Caki2 (cell line): ENCODE results near the gene URI1. TPM values are rescaled to one million over a fixed set of nuclear protein-coding genes. Genes with fewer than 3 reads are reported as not detected.

Source experiments
- DNase-seq: peaks from one replicate; pipeline ENCODE4 v3.0.0-alpha.2; 2015; ENCODE audit warnings: low read depth
- in situ Hi-C: cut with HindIII; loops from 2 replicates; pipeline ENCODE4 v1.10.0; 2016; ENCODE audit warnings: low sequenced_read_pairs, low pct_unique_long_range_greater_than_20kb, mixed read lengths
- total RNA-seq: library from RNA; depleted of rRNA; stranded (reverse); fragments of >200 nt; shearing (Covaris generic); gene quantifications from 2 replicates; pipeline ENCODE4 v1.2.3, GENCODE V29; 2014; ENCODE audit warnings: low replicate concordance

The URI1 gene
- total RNA-seq, 1 experiment from 2014 or later, result 68.7 TPM

GRCh38 chr19:30001791-30002190 is 59.8 kb downstream of the URI1 start:
- in situ Hi-C loops, result no loop called here
- no peak for DNase-seq

GRCh38 chr19:30003866-30004265 is 61.8 kb downstream of the URI1 start:
- no peak for DNase-seq
- in situ Hi-C loops, result no loop called here

- no peak for DNase-seq
- in situ Hi-C loops, result no loop called here
Measured at GRCh38 chr19:30004403-30004802, 62.4 kb downstream of the URI1 start.

GRCh38 chr19:30006207-30006606 is 64.2 kb downstream of the URI1 start:
- in situ Hi-C loops, result no loop called here
- no peak for DNase-seq

GRCh38 chr19:30008169-30008568 is 66.1 kb downstream of the URI1 start:
- no peak for DNase-seq
- in situ Hi-C loops, result no loop called here

GRCh38 chr19:30009013-30009412 is 67.0 kb downstream of the URI1 start:
- no peak for DNase-seq
- in situ Hi-C loops, result no loop called here

GRCh38 chr19:30011051-30011578 is 69.1 kb downstream of the URI1 start:
- in situ Hi-C loops, result no loop called here
- no peak for DNase-seq

GRCh38 chr19:30014770-30015169 is 72.7 kb downstream of the URI1 start:
- DNase-seq, result no peak
- in situ Hi-C loops, result no loop called here

GRCh38 chr19:30017172-30017571 is 75.1 kb downstream of the URI1 start:
- in situ Hi-C loops, result no loop called here
- no peak for DNase-seq

- no peak for DNase-seq
- in situ Hi-C loops, result no loop called here
Measured at GRCh38 chr19:30020189-30020588, 78.2 kb downstream of the URI1 start.

- DNase-seq, result no peak
- in situ Hi-C loops, result no loop called here
Measured at GRCh38 chr19:30022659-30023058, 80.6 kb downstream of the URI1 start.

- DNase-seq, result no peak
- in situ Hi-C loops, result no loop called here
Measured at GRCh38 chr19:30023330-30023729, 81.3 kb downstream of the URI1 start.

- no peak for DNase-seq
- in situ Hi-C loops, result no loop called here
Measured at GRCh38 chr19:30024091-30024490, 82.1 kb downstream of the URI1 start.

GRCh38 chr19:30026933-30027332 is 84.9 kb downstream of the URI1 start:
- DNase-seq, result no peak
- in situ Hi-C loops, result no loop called here

GRCh38 chr19:30028118-30028991 is 86.3 kb downstream of the URI1 start:
- in situ Hi-C loops, result no loop called here

GRCh38 chr19:30028992-30029343 is 86.9 kb downstream of the URI1 start:
- in situ Hi-C loops, result no loop called here
- DNase-seq, result no peak

More at GRCh38 chr19:30028118-30028991, 86.3 kb downstream of the URI1 start:
- DNase-seq, result no peak

- in situ Hi-C loops, result no loop called here
- DNase-seq, result no peak
Measured at GRCh38 chr19:30029721-30030510, 87.9 kb downstream of the URI1 start.

GRCh38 chr19:30034321-30034720 is 92.3 kb downstream of the URI1 start:
- no peak for DNase-seq
- in situ Hi-C loops, result no loop called here
